GM19467 (cell line): ENCODE results near the gene C16orf90.

Source experiments
- ATAC-seq: cut with Tn5 transposase; IDR thresholded peaks from one replicate; pipeline ENCODE4 v1.9.1; 2021; ENCODE audit warnings: mild to moderate bottlenecking, moderate library complexity; ENCODE audit not compliant: unreplicated experiment

The C16orf90 gene

DNA sequence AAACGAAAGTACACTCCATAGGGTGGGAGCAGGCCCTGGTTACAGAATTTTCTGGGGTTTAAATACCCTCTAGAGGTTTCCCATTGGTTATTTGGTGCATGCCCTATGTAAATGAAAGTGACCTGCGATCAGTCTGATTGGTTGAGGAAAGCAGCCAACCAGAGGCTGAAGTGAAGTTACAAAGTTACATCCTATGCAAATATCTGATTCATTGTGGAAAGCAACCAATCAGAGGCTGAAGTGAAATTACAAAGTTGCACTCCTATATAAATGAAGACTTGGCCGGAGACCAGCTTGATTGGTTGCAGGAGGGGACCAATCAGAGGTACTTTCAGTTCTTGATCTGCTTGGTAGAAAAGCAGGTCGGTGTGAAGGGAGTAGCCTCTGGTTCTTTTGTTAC is 27.4 kb downstream of the C16orf90 start:
- no peak for ATAC-seq

DNA sequence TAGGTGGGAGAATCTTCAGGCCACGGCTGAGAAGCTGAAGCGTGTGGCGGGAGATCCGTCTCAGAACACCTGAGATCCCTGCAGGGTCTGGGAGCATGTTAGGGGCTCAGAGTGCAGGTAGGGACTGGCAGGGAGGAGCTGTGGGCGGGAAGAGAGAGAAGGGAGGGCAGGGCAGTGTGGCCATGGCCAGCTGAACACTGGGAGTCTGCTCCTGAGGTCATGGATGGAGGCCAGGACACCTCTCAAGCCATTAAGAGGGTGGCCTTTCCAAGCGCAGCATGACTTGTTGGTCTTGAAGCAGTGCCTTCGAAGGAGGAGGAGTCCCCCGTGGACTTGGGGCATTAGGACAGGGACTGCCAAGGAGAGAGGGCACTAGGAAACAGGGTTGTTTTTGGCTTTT is 28.1 kb downstream of the C16orf90 start:
- no peak for ATAC-seq

DNA sequence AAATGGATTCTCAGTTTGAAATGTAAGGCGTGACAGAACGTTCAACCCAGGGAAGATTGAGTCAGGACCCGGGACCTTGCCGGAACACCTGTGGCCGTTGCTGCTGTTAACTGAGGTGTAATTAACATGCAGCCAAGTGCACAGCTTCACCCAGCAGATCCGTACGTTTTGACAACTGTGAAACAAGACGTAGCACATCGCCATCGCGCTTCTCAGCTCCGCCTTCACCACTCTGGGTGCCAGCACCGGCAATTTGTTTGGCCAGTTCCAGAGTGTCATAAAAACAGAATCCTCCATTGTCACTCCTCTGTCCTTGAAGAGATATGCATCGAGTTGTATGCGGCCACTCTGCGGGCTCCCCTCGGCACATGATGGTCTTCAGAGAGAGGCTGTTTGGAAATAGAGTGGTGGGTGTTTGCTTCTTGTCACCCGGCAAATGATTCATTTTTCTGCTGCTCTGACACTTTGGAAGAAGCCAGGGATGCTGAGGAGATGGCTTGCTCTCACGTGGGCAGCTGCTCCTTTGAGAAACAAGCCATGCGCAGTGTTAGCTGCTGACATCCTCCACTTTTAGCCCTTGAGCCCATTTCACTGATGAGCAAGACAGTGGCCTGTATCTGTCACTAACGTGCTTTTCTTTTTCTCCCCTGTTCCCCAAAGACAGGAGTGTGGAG is 29.2 kb downstream of the C16orf90 start:
- ATAC-seq, result no peak

DNA sequence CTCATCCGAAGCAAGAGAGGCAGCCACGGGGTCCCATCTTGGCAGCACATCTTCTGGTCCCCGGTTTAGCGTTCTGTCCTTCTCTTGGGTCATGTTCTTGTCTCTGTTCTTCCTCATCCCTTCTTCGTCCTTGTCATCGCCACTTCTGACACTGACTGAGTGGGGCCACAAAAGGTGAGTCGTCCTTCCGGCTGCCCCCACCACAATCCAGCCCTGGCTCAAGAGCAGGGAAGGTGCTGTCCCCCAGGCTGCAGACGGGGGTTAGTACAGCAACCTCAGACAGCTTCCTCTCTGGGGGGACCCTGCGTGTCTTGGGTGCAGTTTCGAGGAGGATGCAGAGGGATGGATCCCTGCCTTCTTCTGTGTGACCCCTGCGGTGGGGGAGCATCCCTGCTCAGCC is 30.0 kb downstream of the C16orf90 start:
- no peak for ATAC-seq

DNA sequence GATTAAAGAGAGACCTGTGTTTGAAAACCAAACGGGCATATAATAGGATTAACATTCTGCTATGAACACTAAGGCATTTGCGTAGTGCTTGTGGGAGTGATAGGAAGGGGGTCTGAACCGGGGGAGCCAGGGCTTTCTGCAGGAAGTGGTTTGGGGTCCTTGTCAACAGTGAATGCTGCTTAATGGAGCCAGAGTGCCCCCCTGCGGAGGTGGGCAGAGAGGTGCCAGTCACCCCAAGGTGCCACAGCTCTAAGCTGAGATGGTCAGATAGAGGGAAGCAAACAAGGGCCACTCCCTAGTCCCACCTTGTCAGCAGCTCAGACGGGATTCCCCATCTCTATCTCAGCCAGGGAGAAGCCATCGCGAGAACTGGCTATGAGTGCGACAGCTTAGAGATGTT is 34.1 kb downstream of the C16orf90 start:
- no peak for ATAC-seq

DNA sequence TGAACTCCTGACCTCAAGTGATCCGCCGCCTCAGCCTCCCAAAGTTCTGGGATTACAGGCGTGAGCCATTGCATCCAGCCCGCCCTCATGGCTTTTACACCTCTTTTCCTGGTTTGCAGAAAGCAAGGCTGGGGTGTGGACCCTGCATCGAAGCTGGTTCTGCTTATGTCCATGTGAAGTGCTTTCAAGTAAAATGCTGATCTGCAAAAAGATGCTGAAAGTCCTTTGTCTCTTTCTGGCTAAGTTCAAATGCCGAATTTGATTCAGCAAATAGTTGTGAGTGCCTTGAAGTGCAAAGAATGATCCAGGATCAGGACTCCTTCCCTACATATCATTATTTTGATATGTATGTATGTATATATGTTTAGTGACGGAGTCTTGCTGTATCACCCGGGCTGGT is 34.7 kb downstream of the C16orf90 start:
- no peak for ATAC-seq

DNA sequence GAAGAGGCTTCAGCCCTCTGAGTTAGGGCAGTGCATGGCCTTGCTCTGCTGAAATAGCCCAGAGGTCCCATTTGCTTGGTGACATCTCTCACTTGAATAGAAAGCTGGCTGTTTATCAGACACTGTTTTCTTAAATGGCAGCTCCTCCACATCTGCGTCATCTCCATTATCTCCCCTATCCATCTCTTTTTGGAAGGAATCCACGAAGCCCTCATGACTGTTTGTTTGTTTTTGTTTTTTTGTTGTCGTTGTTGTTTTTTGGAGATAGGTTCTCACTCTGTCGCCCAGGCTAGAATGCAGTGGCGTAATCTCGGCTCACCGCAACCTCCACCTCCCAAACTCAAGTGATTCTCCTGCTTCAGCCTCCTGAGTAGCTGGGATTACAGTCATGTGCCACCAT is 35.2 kb downstream of the C16orf90 start:
- ATAC-seq, result no peak

DNA sequence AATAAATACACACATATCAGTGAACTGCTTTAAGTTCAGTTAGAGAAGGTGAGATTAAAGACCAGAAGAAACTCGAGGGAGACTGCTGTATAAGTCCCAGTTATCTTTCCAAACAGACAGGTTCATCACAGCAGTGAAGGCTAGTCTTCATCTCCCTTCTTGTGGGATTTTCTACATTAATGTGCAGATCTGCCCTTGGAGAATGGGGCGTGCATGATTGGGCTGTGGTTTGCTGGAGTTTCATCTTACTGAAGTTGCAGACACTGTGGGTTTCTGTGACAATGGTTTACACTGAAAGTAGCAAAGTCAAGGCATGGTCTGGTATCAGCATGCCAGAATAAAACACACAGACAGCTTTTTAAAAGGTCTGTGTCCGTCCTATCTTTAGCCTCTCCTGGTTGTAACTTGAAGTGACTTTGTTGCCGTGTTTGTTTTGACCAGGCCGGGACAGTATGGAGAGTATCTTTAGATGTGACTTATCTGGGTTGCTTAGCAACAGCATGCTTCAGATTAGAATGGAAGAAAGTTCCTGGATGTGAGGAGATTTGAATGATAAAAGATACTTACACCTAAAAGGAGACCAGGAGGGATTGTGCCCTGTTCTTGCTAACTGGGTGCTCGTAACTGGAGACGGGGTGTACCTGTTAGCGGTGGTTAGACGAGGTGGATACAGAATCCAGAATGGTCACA is 35.7 kb downstream of the C16orf90 start:
- ATAC-seq, result no peak

DNA sequence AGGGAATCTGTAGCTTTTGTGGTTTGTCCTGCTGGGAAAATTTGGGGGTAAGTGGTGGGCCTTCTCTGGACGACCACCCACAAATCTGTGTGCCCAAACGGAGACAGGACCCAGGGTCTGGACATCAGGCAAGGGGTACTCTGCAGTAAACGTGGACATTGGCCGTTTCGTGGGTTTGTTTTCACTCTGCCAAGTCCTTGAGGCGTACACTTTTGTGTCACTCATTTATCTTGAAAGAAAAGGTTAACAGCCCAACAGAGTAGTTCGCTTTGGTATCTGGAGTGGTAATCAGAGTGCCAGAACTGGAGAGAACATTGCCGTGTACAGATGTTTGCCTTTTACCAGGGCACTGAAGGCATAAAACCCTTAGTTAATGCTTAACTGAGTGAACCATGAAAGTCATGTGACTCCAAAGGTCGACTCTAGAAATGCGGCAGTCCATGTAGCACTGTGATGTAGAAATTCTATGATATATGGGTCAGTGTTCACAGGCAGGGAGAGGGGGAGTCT is 36.4 kb downstream of the C16orf90 start:
- peak; percentile 35 for ATAC-seq

DNA sequence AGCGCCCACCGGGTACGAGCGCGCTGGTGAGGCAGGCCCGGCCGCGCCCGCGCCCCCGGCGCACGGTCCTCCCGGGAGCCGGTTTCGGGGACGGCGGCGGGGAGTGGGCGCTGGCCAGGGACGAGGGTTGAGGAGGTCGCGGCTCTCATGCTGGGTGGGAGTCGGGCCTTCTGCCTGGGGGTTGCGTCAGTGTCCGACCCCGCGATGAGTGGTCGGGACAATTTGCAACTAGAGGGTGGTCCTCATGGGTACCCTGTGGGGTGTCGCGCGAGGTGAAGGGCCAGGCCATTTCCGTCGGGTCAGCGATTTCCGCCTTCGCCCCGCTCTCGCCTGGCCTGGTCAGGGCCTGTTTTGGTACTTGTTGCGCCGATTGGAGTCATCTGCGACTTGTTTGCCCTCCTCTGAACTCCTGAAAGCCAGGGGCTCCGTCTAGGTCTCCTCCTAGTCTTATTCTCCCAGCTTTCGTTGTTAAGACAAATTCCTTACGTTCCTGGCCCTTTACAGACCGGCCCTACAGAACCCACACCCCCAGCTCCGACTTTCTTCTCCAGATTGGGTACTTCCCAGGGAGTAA is 36.9 kb downstream of the C16orf90 start:
- ATAC-seq, result peak; percentile 5

DNA sequence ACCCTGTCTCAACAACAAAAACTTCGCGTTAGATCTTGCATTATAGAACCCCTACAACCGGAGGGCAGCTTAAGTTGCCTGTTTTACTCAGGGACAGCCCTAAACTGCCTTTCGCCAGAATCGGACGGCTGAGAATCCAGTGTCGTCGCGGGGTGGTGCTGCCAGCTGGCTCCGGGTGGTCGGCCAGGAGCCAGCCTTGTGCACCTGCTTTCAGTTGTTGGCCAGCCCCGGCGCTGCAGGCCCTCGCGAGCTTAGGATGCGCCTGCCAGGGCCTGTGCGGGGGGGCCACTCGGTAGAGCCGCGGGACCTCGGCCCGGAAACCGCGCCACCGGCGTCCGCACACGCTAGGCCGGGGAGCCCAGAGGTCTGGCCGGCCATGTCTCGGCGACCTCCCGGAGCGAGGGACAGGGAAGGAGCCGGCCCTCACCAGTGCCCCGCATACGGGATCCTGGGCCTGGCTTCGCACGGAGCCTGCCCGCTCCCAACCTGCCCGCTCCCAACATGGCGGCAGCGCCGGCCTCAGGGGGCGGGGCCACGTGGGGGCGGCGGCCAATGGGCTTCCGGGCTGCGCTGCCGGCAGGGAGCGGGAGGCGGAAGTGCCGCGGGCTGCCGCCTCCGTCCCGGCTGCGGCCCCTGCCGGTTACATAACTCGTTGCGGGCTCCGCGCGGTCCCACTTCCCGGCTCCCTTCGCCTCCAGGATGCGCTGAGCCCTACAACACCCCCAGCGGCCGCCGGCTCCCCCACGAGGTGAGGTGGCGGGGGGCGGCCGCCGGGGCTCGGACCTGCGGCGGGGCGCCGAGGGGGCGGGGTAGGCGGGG is 37.6 kb downstream of the C16orf90 start:
- ATAC-seq, result peak; percentile 74

DNA sequence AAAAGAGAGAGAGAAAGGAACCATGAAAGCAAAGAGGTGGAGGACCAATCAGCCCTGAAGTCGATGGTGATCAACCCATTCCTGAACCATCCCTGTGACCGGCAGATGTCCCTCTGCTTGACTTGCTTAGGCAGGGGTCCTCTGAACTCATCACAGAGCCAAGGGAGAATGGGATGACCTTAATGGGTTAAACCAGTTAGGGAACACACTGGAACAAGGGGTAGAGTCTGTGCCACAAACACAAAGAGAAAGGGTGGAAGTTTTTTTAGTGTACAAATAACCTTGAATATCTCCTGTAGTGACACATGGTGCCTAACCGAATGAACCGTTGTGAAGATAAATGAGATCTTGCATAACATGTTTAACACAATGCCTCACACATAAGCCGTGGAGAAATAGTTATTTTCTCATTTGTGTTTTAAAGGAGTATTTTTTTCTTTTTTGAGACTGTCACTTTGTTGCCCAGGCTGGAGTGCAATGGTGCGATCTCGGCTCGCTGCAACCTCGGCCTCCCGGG is 40.6 kb downstream of the C16orf90 start:
- ATAC-seq, result no peak

DNA sequence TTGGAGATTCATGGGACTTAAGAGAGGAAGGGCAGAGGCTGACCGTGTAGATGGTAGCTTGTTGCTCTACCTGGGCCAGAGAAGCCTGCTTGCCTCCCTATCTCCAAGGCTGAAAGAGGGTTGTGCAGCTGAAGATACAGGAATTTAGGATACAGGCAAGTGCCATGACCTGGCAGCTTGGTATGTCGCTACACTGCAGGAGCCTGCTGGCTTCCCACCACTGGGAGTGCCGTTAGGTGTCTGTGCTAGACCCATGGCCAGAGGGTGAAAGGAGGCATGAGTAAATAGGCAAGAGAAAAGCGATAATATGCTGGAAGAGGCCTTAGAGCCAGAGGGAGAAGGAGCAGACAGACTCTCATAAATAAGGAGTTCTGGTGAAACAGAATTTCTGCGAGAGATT is 41.2 kb downstream of the C16orf90 start:
- ATAC-seq, result no peak

DNA sequence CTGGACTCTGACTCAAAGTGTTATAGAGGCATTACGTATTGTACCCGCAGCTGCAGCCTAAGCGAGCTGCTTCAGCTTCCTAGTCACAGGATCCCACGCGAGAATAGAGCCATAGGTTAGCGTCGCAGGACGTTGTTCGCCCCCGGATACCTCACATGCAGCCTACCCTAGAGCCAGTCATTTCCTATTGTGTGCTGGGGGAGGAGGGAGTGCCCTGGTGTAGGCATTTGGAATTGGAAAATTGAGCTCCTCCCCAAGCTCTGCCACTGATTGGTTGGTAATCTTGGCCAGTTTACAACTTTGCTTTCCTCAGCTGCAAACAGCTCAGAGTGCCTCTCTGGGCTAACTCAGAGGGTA is 51.3 kb downstream of the C16orf90 start:
- peak; percentile 22 for ATAC-seq
